K562 (cell line): ENCODE results near the gene IL6ST. TPM values are rescaled to one million over a fixed set of nuclear protein-coding genes. Genes with fewer than 3 reads are reported as not detected.

Source experiments
- ATAC-seq: fragments of 200-7000 bp; cut with Tn5 transposase; 3 replicates; pipeline ENCODE4 v1.9.1; 2020; ENCODE audit warnings: moderate library complexity
- BruUV-seq: library from RNA; stranded (reverse); fragments of 400-500 nt; replicated peaks from 2 replicates; lab custom pipeline; 2021; lab: Mats Ljungman, UMichigan
- CTCF ChIA-PET: fragments of 300-600 bp; formaldehyde crosslinking; extraction: SDS; loops from one replicate; lab custom pipeline; 2021; ENCODE audit warnings: low intra/inter-chr PET ratio; lab: Yijun Ruan, JAX
- POLR2A ChIA-PET: fragments of 300-600, 350-650 bp; sonication (Branson Sonifier 250); formaldehyde crosslinking; extraction: SDS; loops from one replicate; lab custom pipeline; 2021; ENCODE audit warnings: antibody characterized with exemption, inconsistent platforms; lab: Yijun Ruan, JAX
- DNase-seq, 4 experiments: peaks; one replicate each; pipeline versions ENCODE4 v3.0.0 to v3.0.0-alpha.2; 2011 to 2018; ENCODE audit warnings: low spot score in 3 of 4, mixed read lengths in 3 of 4; ENCODE audit errors: extremely low read depth in 1 of 4
- FAIRE-seq: peaks from 2 replicates; lab custom pipeline; 2011; peaks lifted over from hg19 to GRCh38; lab: Jason Lieb, UNC
- H2AFZ ChIP-seq: 2 replicates; pipeline ENCODE4 v1.6.0; 2011; ENCODE audit warnings: low read depth, low read length, control low read depth, inconsistent platforms
- H3K27ac ChIP-seq: fragments of 200-600 bp; 3 replicates; pipeline ENCODE4 v1.8.0; 2011; ENCODE audit warnings: low read depth, mild to moderate bottlenecking, control low read depth, inconsistent platforms, low read length, moderate library complexity, mixed read lengths; ENCODE audit errors: extremely low read depth
- H3K27me3 ChIP-seq, 2 experiments: fragments of 300-600 bp in 1 of 2; 2 replicates in 1 of 2; 3 replicates in 1 of 2; pipeline versions ENCODE4 v1.6.0 to v1.8.0; 2011; ENCODE audit warnings: inconsistent platforms in 2 of 2, low read length in 2 of 2, mild to moderate bottlenecking in 1 of 2, mixed read lengths in 1 of 2, moderate library complexity in 1 of 2; ENCODE audit not compliant: control insufficient read depth in 2 of 2, insufficient read depth in 2 of 2
- H3K36me3 ChIP-seq: fragments of 300-600 bp; 3 replicates; pipeline ENCODE4 v1.8.0; 2011; ENCODE audit warnings: mild to moderate bottlenecking, low read length, inconsistent platforms; ENCODE audit not compliant: control insufficient read depth, insufficient read depth
- H3K4me1 ChIP-seq, 2 experiments: fragments of 200-600 bp in 1 of 2; replicated peaks in 1 of 2; 2 replicates in 1 of 2; 3 replicates in 1 of 2; pipeline versions ENCODE4 v1.5.1 to v1.8.0; 2011; ENCODE audit warnings: inconsistent platforms in 2 of 2, low read length in 2 of 2, mild to moderate bottlenecking in 1 of 2, mixed read lengths in 1 of 2, moderate library complexity in 1 of 2; ENCODE audit not compliant: control insufficient read depth in 2 of 2, insufficient read depth in 2 of 2
- H3K4me2 ChIP-seq: 2 replicates; pipeline ENCODE4 v1.6.1; 2011; ENCODE audit warnings: low read length, control low read depth, inconsistent platforms, mixed read lengths; ENCODE audit not compliant: insufficient read depth
- H3K4me3 ChIP-seq: fragments of 200-600 bp; sonication (generic), shearing (Covaris generic); 2 replicates; pipeline ENCODE4 v1.5.1; 2016; ENCODE audit warnings: control low read depth, inconsistent platforms
- H3K79me2 ChIP-seq: fragments of 200-600 bp; 3 replicates; pipeline ENCODE4 v1.8.0; 2011; ENCODE audit warnings: low read length, inconsistent platforms; ENCODE audit not compliant: control insufficient read depth, insufficient read depth
- H3K9ac ChIP-seq, 2 experiments: 2 replicates each; pipeline versions ENCODE4 v1.6.0 to v1.6.1; 2011; ENCODE audit warnings: low read depth in 2 of 2, low read length in 2 of 2, control low read depth in 1 of 2, inconsistent platforms in 1 of 2, mild to moderate bottlenecking in 1 of 2, mixed read lengths in 1 of 2; ENCODE audit not compliant: insufficient read depth in 1 of 2
- H3K9me1 ChIP-seq: one replicate; pipeline ENCODE4 v1.6.0; 2011; ENCODE audit warnings: inconsistent platforms, mild to moderate bottlenecking, low read length, moderate library complexity; ENCODE audit not compliant: control insufficient read depth, insufficient read depth
- H3K9me3 ChIP-seq: replicated peaks from 2 replicates; pipeline ENCODE4 v1.5.1; 2011; ENCODE audit warnings: low read depth, low read length, inconsistent platforms; ENCODE audit not compliant: control insufficient read depth, insufficient read depth
- H4K20me1 ChIP-seq: replicated peaks from 2 replicates; pipeline ENCODE4 v1.6.1; 2011; ENCODE audit warnings: low read length, inconsistent platforms, mixed read lengths; ENCODE audit not compliant: control insufficient read depth, insufficient read depth
- CEBPG ChIP-seq, 3 experiments: fragments of 200-800 bp in 1 of 3; sonication (Bioruptor generic) in 1 of 3; sonication (generic) in 1 of 3; formaldehyde crosslinking in 1 of 3; IDR thresholded peaks in 2 of 3; conservative IDR thresholded peaks in 1 of 3; 2 replicates each; pipeline versions ENCODE4 v1.6.1 to v1.8.0; 2016 to 2022; ENCODE audit warnings: missing compliant biosample characterization in 2 of 3, missing genetic modification characterization in 2 of 3, mild to moderate bottlenecking in 1 of 3, missing genetic modification reagents in 1 of 3
- E2F4 ChIP-seq: sonication (generic); formaldehyde crosslinking; IDR thresholded peaks from 2 replicates; pipeline ENCODE4 v1.8.0; 2022; ENCODE audit warnings: mild to moderate bottlenecking, low read depth, missing genetic modification reagents
- FOXP1 ChIP-seq: sonication (generic); formaldehyde crosslinking; IDR thresholded peaks from 2 replicates; pipeline ENCODE4 v1.8.0; 2022; ENCODE audit warnings: mild to moderate bottlenecking, missing genetic modification reagents
- RB1 ChIP-seq: fragments of 450-650 bp; IDR thresholded peaks from 2 replicates; pipeline ENCODE4 v1.6.1; 2017; ENCODE audit warnings: low read depth, mild to moderate bottlenecking
- ZNF511 ChIP-seq: sonication (generic); formaldehyde crosslinking; IDR thresholded peaks from 2 replicates; pipeline ENCODE4 v1.8.0; 2022; ENCODE audit warnings: mild to moderate bottlenecking, missing genetic modification reagents
- ZNF76 ChIP-seq: fragments of 250-450 bp; sonication (Bioruptor Pico); IDR thresholded peaks from 2 replicates; pipeline ENCODE4 v1.4.0; 2020; ENCODE audit warnings: mild to moderate bottlenecking, moderate library complexity, borderline replicate concordance
- WGBS: fragments of 100-300 bp; shearing (Covaris generic); methylation state at CpG from one replicate; pipeline ENCODE4 v1.1.6; 2016; ENCODE audit warnings: low coverage, mixed read lengths; ENCODE audit not compliant: insufficient coverage; ENCODE audit errors: missing lambda C conversion rate; 5-methylcytosine and 5-hydroxymethylcytosine counted together
- in situ Hi-C: fragments of 300-500 bp; cut with MboI; formaldehyde crosslinking; loops from 4 replicates; pipeline ENCODE4 v1.15.0; 2018; ENCODE audit warnings: inconsistent platforms, mixed read lengths
- intact Hi-C: fragments of 100-400 bp; cut with micrococcal nuclease; formaldehyde crosslinking; loops from 2 replicates; pipeline ENCODE4 v1.14.2; 2022
- polyA plus RNA-seq, 8 experiments: library from polyadenylated mRNA; depleted of rRNA in 4 of 8; stranded (reverse) in 5 of 8; unstranded in 3 of 8; fragments of >200 nt; fragmentation: Nextera tagmentation in 2 of 8; fragmentation: Illumina TruSeq in 1 of 8; extraction: Ambion mirVana in 2 of 8; extraction: Trizol in 1 of 8; gene quantifications; 2 replicates each; pipeline versions ENCODE4 v1.2.1 to v1.2.3, GENCODE V29; 2011 to 2014; ENCODE audit warnings: inconsistent platforms in 1 of 8, missing spikeins in 1 of 8
- total RNA-seq, 7 experiments: library from RNA; depleted of rRNA in 6 of 7; stranded (reverse); fragments of >200 nt in 6 of 7; fragmentation: Illumina TruSeq in 2 of 7; extraction: Trizol in 2 of 7; gene quantifications; 2 replicates each; pipeline versions ENCODE4 v1.2.1 to v1.2.3, GENCODE V29; 2011 to 2021; ENCODE audit warnings: low replicate concordance in 1 of 7
- TF ChIP-seq, protein P1 (sequence below): fragments of 250-450 bp; sonication (Bioruptor Pico); IDR thresholded peaks from 2 replicates; pipeline ENCODE4 v1.4.0; 2020

Gene IL6ST
- total and polyA plus RNA-seq, 9 of the 15 experiments (the other 6 are each of a cell fraction or from before 2014, with no cell fraction given) = 2.0 to 27.0 (median 7.9) TPM

DNA sequence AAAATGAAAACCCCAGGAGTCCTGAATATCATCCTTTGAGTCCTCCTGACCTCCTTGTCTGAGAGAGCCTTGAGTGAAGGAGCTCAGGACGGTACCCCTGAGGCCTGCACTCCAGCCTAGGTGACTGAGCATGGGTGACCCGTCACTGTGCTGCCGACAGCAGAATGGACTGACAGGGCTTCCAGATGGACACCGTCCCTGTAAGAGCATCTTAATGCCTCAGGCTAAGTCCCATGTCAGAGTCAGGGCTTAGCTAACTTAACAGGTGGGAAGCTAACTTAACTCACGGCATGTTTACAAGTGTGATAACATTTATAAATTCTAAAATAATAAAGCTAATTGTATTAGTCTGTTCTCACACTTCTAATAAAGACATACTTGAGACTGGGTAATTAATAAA is 68.3 kb downstream of the IL6ST start:
- CTCF ChIA-PET = no interaction called here
- no TSS peak for BruUV-seq

More for the DNA sequence above, 68.3 kb downstream of the IL6ST start:
- no peak overlapping the region for H3K4me3 ChIP-seq
- no peak for TF ChIP-seq RB1
- TF ChIP-seq E2F4 (CRISPR knock-in tag) = no peak
- TF ChIP-seq, protein P1, sequence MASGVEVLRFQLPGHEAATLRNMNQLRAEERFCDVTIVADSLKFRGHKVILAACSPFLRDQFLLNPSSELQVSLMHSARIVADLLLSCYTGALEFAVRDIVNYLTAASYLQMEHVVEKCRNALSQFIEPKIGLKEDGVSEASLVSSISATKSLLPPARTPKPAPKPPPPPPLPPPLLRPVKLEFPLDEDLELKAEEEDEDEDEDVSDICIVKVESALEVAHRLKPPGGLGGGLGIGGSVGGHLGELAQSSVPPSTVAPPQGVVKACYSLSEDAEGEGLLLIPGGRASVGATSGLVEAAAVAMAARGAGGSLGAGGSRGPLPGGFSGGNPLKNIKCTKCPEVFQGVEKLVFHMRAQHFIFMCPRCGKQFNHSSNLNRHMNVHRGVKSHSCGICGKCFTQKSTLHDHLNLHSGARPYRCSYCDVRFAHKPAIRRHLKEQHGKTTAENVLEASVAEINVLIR (CRISPR knock-in tag) = no peak
- no peak for TF ChIP-seq ZNF511
- TF ChIP-seq CEBPG (CRISPR knock-in tag; IDR thresholded peaks at IDR 0.05) = no peak
- TF ChIP-seq CEBPG (tag; conservative IDR thresholded peaks at IDR 0.05 in 1 of 2, IDR thresholded peaks at IDR 0.05 in 1 of 2) = no peak
- TF ChIP-seq FOXP1 (CRISPR knock-in tag) = no peak
- no peak for TF ChIP-seq ZNF76 (CRISPR knock-in tag)
- POLR2A ChIA-PET = interaction anchor here (0.5 to 1.7 kb wide), 4 partner anchors 9 to 714 kb away, joined by 3 to 5 read pairs (median 3); no protein-coding TSS in a partner anchor
- H4K20me1 ChIP-seq = peaks cover 9% of the 10 kb centered on the region
- DNase-seq (no peak), FAIRE-seq (peak; percentile 49), ATAC-seq (no peak)
- H3K4me2 ChIP-seq = no peak overlapping the region
- H2AFZ ChIP-seq = no peak overlapping the region
- peaks cover 5 to 38% of the 10 kb centered on the region in 2 experiments; a peak in 2 of 5 replicates for H3K27me3 ChIP-seq
- in situ Hi-C loops = loop anchor here (25.0 kb wide), 1 partner anchor 911 kb away; no protein-coding TSS in a partner anchor
- no peaks in the 10 kb centered on the region for H3K9me1 ChIP-seq
- no peaks in the 10 kb centered on the region for H3K9me3 ChIP-seq
- no peak overlapping the region for H3K27ac ChIP-seq
- 38% methylated on average over 5 of the region's 5 CpGs for WGBS
- no peaks in the 10 kb centered on the region for H3K36me3 ChIP-seq
- no peaks in the 10 kb centered on the region for H3K79me2 ChIP-seq
- intact Hi-C loops = no loop called here
- no peak overlapping the region for H3K9ac ChIP-seq
- peaks cover 4 to 7% of the 10 kb centered on the region in 2 experiments; a peak in 3 of 5 replicates for H3K4me1 ChIP-seq
